Ascending aorta (tissue), 2 donors: ENCODE results near the gene LDLR. TPM values are rescaled to one million over a fixed set of nuclear protein-coding genes. Genes with fewer than 3 reads are reported as not detected.

ENCODE experiments used
- DNase-seq, 2 donors: peaks; one replicate each; pipeline ENCODE4 v3.0.0-alpha.2; 2019; ENCODE audit warnings: low spot score in 2 of 2
- H3K27ac ChIP-seq, 2 donors: fragments of 200-600 bp; sonication (generic); one replicate each; pipeline ENCODE4 v1.5.1; 2016 to 2017; ENCODE audit warnings: mild to moderate bottlenecking in 1 of 2
- H3K27me3 ChIP-seq: fragments of 200-600 bp; sonication (generic); one replicate; pipeline ENCODE4 v1.5.1; 2017
- H3K36me3 ChIP-seq, 2 donors: fragments of 200-600 bp; sonication (generic); one replicate each; pipeline ENCODE4 v1.5.1; 2016
- H3K4me1 ChIP-seq, 2 donors: fragments of 200-600 bp; sonication (generic); one replicate each; pipeline ENCODE4 v1.5.1; 2016 to 2017; ENCODE audit warnings: mild to moderate bottlenecking in 1 of 2
- H3K4me3 ChIP-seq, 2 donors: fragments of 200-600 bp; sonication (generic); one replicate each; pipeline ENCODE4 v1.5.1; 2016 to 2017; ENCODE audit warnings: mild to moderate bottlenecking in 1 of 2
- H3K9me3 ChIP-seq, 2 donors: fragments of 200-600 bp; sonication (generic); one replicate each; pipeline ENCODE4 v1.5.1; 2016
- CTCF ChIP-seq, 3 experiments: fragments of 200-600 bp in 2 of 3; fragments of 450-650 bp in 1 of 3; sonication (generic) in 2 of 3; IDR thresholded peaks; one replicate each; pipeline ENCODE4 v1.5.1; 2016 to 2019; ENCODE audit warnings: antibody characterized with exemption in 3 of 3, mild to moderate bottlenecking in 1 of 3, moderate library complexity in 1 of 3
- intact Hi-C: fragments of 100-400 bp; cut with DNase I; formaldehyde crosslinking; loops from one replicate; pipeline ENCODE4 v1.15.1; 2023
- total RNA-seq: library from RNA; depleted of rRNA; stranded (reverse); fragments of >200 nt; gene quantifications from one replicate; pipeline ENCODE4 v1.1.0, GENCODE V29; 2016

The LDLR gene
- total RNA-seq, 1 donor from 2014 or later = 37.4 TPM

- H3K4me3 ChIP-seq = no peak overlapping the region
- H3K9me3 ChIP-seq = no peaks in the 10 kb centered on the region
- peaks cover 28 to 53% of the 10 kb centered on the region in 2 donors for H3K36me3 ChIP-seq
- H3K27me3 ChIP-seq = no peaks in the 10 kb centered on the region
- DNase-seq = no peak
- intact Hi-C loops = no loop called here
- TF ChIP-seq CTCF (IDR thresholded peaks at IDR 0.05) = no peak
- no peak overlapping the region for H3K27ac ChIP-seq
- H3K4me1 ChIP-seq = no peaks in the 10 kb centered on the region
Measured at GRCh38 chr19:11046605-11047354, 42.5 kb upstream of the LDLR start.

- intact Hi-C loops = no loop called here
- no peak for DNase-seq
- no peaks in the 10 kb centered on the region for H3K9me3 ChIP-seq
- no peak for TF ChIP-seq CTCF (IDR thresholded peaks at IDR 0.05)
- no peaks in the 10 kb centered on the region for H3K27me3 ChIP-seq
- H3K4me3 ChIP-seq = no peak overlapping the region
- no peaks in the 10 kb centered on the region for H3K4me1 ChIP-seq
- H3K36me3 ChIP-seq = peaks cover 19 to 42% of the 10 kb centered on the region in 2 donors
- no peak overlapping the region for H3K27ac ChIP-seq
Measured at GRCh38 chr19:11047866-11048265, 41.4 kb upstream of the LDLR start.

- Histone ChIP-seq H3K9me3 (no peaks in the 10 kb centered on the region), H3K36me3 (peaks cover 3 to 33% of the 10 kb centered on the region in 2 donors), H3K4me1 (no peaks in the 10 kb centered on the region), H3K27ac (no peak overlapping the region), H3K4me3 (no peak overlapping the region), H3K27me3 (no peaks in the 10 kb centered on the region)
- no peak for TF ChIP-seq CTCF (IDR thresholded peaks at IDR 0.05)
- DNase-seq = no peak
- intact Hi-C loops = no loop called here
Measured at GRCh38 chr19:11050323-11051114, 38.7 kb upstream of the LDLR start.

GRCh38 chr19:11053817-11054195, 35.5 kb upstream of the LDLR start:
- TF ChIP-seq CTCF (IDR thresholded peaks at IDR 0.05) = no peak
- Histone ChIP-seq H3K36me3 (peaks cover 14 to 37% of the 10 kb centered on the region in 2 donors), H3K4me1 (no peaks in the 10 kb centered on the region), H3K9me3 (no peaks in the 10 kb centered on the region), H3K4me3 (no peak overlapping the region), H3K27ac (no peak overlapping the region), H3K27me3 (no peaks in the 10 kb centered on the region)
- intact Hi-C loops = no loop called here
- no peak for DNase-seq

- no peak for DNase-seq
- TF ChIP-seq CTCF (IDR thresholded peaks at IDR 0.05) = no peak
- Histone ChIP-seq H3K4me1 (no peaks in the 10 kb centered on the region), H3K36me3 (peaks cover 16 to 38% of the 10 kb centered on the region in 2 donors), H3K9me3 (no peaks in the 10 kb centered on the region), H3K4me3 (no peak overlapping the region), H3K27me3 (no peaks in the 10 kb centered on the region), H3K27ac (no peak overlapping the region)
- intact Hi-C loops = no loop called here
Measured at GRCh38 chr19:11054200-11054599, 35.1 kb upstream of the LDLR start.
